NCI-H510A (cell line): ENCODE results near the gene RAP1GAP.

Source experiments
- DNase-seq: peaks from one replicate; lab custom pipeline; 2025; lab: John Stamatoyannopoulos, UW

Gene RAP1GAP

GRCh38 chr1:21608798-21609197 lies 60.4 kb downstream of the RAP1GAP start:
- DNase-seq: no peak

GRCh38 chr1:21607549-21608529 lies 61.3 kb downstream of the RAP1GAP start:
- DNase-seq: no peak

GRCh38 chr1:21605964-21606705 lies 63.0 kb downstream of the RAP1GAP start:
- DNase-seq: no peak

GRCh38 chr1:21605012-21605715 lies 64.0 kb downstream of the RAP1GAP start:
- DNase-seq: no peak

GRCh38 chr1:21604208-21604957 lies 64.8 kb downstream of the RAP1GAP start:
- DNase-seq: no peak

GRCh38 chr1:21603177-21604138 lies 65.7 kb downstream of the RAP1GAP start:
- DNase-seq: no peak

- DNase-seq: no peak
Measured at GRCh38 chr1:21601278-21602048, 67.7 kb downstream of the RAP1GAP start.

- no peak for DNase-seq
Measured at GRCh38 chr1:21599402-21599801, 69.8 kb downstream of the RAP1GAP start.

GRCh38 chr1:21598904-21599303 lies 70.3 kb downstream of the RAP1GAP start:
- no peak for DNase-seq

GRCh38 chr1:21598417-21598816 lies 70.7 kb downstream of the RAP1GAP start:
- no peak for DNase-seq

- no peak for DNase-seq
Measured at GRCh38 chr1:21597753-21598152, 71.4 kb downstream of the RAP1GAP start.

- DNase-seq: no peak
Measured at GRCh38 chr1:21596628-21597027, 72.5 kb downstream of the RAP1GAP start.

- DNase-seq: no peak
Measured at GRCh38 chr1:21596174-21596573, 73.0 kb downstream of the RAP1GAP start.

GRCh38 chr1:21594935-21595897 lies 73.9 kb downstream of the RAP1GAP start:
- no peak for DNase-seq

GRCh38 chr1:21594501-21594900 lies 74.7 kb downstream of the RAP1GAP start:
- DNase-seq: no peak

GRCh38 chr1:21593231-21593630 lies 75.9 kb downstream of the RAP1GAP start:
- DNase-seq: no peak

GRCh38 chr1:21592086-21592865 lies 76.9 kb downstream of the RAP1GAP start:
- DNase-seq: no peak

GRCh38 chr1:21590934-21591333 lies 78.2 kb downstream of the RAP1GAP start:
- DNase-seq: no peak
